Measurements from ENCODE around the gene CDH4. TPM values are rescaled to one million over a fixed set of nuclear protein-coding genes. Genes with fewer than 3 reads are reported as not detected.
A peak's percentile ranks its signal among the peaks of the same experiment; 100 is the strongest.
"Not testable (repeated sequence)": the region's sequence is repeated elsewhere in the genome, so short reads cannot be mapped to it uniquely, and the experiment has no call there.

CDH4 gene
- total RNA-seq, 1 donor: 8.6 TPM

GRCh38 chr20:61253264-61253639, 1.2 kb downstream of the CDH4 start:
- DNase-seq (ENCODE audit: low read depth in 2 of 3, low spot score in 2 of 3): peak in 2 of 3 donors; percentile 37 to 61

- DNase-seq (ENCODE audit: low read depth in 2 of 3, low spot score in 2 of 3): no peak
Measured at GRCh38 chr20:61253640-61254511, 1.8 kb downstream of the CDH4 start.

- no peak for DNase-seq (ENCODE audit: low read depth in 2 of 3, low spot score in 2 of 3)
Measured at GRCh38 chr20:61254881-61255626, 3.0 kb downstream of the CDH4 start.

- DNase-seq (ENCODE audit: low read depth in 2 of 3, low spot score in 2 of 3): no peak
Measured at GRCh38 chr20:61256365-61256764, 4.3 kb downstream of the CDH4 start.

GRCh38 chr20:61256824-61257223, 4.8 kb downstream of the CDH4 start:
- peak in 1 of 3 donors; percentile 41 for DNase-seq (ENCODE audit: low read depth in 2 of 3, low spot score in 2 of 3)

GRCh38 chr20:61257611-61258010, 5.5 kb downstream of the CDH4 start:
- DNase-seq (ENCODE audit: low read depth in 2 of 3, low spot score in 2 of 3): no peak

- no peak for DNase-seq (ENCODE audit: low read depth in 2 of 3, low spot score in 2 of 3)
Measured at GRCh38 chr20:61259741-61260140, 7.7 kb downstream of the CDH4 start.

GRCh38 chr20:61260905-61261304, 8.8 kb downstream of the CDH4 start:
- DNase-seq (ENCODE audit: low read depth in 2 of 3, low spot score in 2 of 3): no peak

GRCh38 chr20:61262036-61262435, 10.0 kb downstream of the CDH4 start:
- no peak for DNase-seq (ENCODE audit: low read depth in 2 of 3, low spot score in 2 of 3)

- no peak for DNase-seq (ENCODE audit: low read depth in 2 of 3, low spot score in 2 of 3)
Measured at GRCh38 chr20:61262514-61262913, 10.5 kb downstream of the CDH4 start.

GRCh38 chr20:61263084-61263695, 11.1 kb downstream of the CDH4 start:
- DNase-seq (ENCODE audit: low read depth in 2 of 3, low spot score in 2 of 3): peak in 2 of 3 donors; percentile 15 to 51

GRCh38 chr20:61263938-61264337, 11.9 kb downstream of the CDH4 start:
- DNase-seq (ENCODE audit: low read depth in 2 of 3, low spot score in 2 of 3): no peak

- no peak for DNase-seq (ENCODE audit: low read depth in 2 of 3, low spot score in 2 of 3)
Measured at GRCh38 chr20:61267241-61267640, 15.2 kb downstream of the CDH4 start.

GRCh38 chr20:61268024-61268423, 16.0 kb downstream of the CDH4 start:
- DNase-seq (ENCODE audit: low read depth in 2 of 3, low spot score in 2 of 3): no peak

GRCh38 chr20:61271312-61272231, 19.5 kb downstream of the CDH4 start:
- no peak for DNase-seq (ENCODE audit: low read depth in 2 of 3, low spot score in 2 of 3)

GRCh38 chr20:61273024-61273423, 21.0 kb downstream of the CDH4 start:
- DNase-seq (ENCODE audit: low read depth in 2 of 3, low spot score in 2 of 3): not testable (repeated sequence)

- DNase-seq (ENCODE audit: low read depth in 2 of 3, low spot score in 2 of 3): not testable (repeated sequence)
Measured at GRCh38 chr20:61273666-61274065, 21.6 kb downstream of the CDH4 start.

GRCh38 chr20:61274326-61274725, 22.3 kb downstream of the CDH4 start:
- no peak for DNase-seq (ENCODE audit: low read depth in 2 of 3, low spot score in 2 of 3)

GRCh38 chr20:61278296-61278695, 26.2 kb downstream of the CDH4 start:
- DNase-seq (ENCODE audit: low read depth in 2 of 3, low spot score in 2 of 3): no peak

GRCh38 chr20:61279621-61280150, 27.6 kb downstream of the CDH4 start:
- no peak for DNase-seq (ENCODE audit: low read depth in 2 of 3, low spot score in 2 of 3)
